Measurements from ENCODE around the gene AP4M1. TPM values are rescaled to one million over a fixed set of nuclear protein-coding genes. Genes with fewer than 3 reads are reported as not detected.
A peak's percentile ranks its signal among the peaks of the same experiment; 100 is the strongest.

Gene AP4M1
- total RNA-seq: 10 to 100 TPM in 3 of 4 donors, 1 to 10 TPM in 1; 5.0 to 52.0 (median 33.6) TPM

- no peaks in the 10 kb centered on the region for H3K36me3 ChIP-seq
- H3K9me3 ChIP-seq: no peaks in the 10 kb centered on the region
- peak within 1 kb of the TSS; percentile 72 to 84 for H3K4me3 ChIP-seq
- DNase-seq: peak; percentile 98 to 99
- intact Hi-C loops (cut with DNase I; ENCODE audit: low total_unique reads): no loop called here
- peak; percentile 13 to 48 for TF ChIP-seq POLR2A (IDR thresholded peaks at IDR 0.05)
- peak in 1 of 4 experiments; percentile 31 for TF ChIP-seq CTCF (IDR thresholded peaks at IDR 0.05)
- no peaks in the 10 kb centered on the region for H3K27me3 ChIP-seq
- H3K27ac ChIP-seq: peak within 1 kb of the TSS; percentile 92 to 96
- peaks cover 0 to 17% of the 10 kb centered on the region in 2 donors for H3K4me1 ChIP-seq
These were observed at the start of gene AP4M1, which contains the start of gene MCM7 for GRCh38 chr7:100101016-100101862. TSS of gene AP4M1 (plus strand) at chr7:100101643. CDS start at chr7:100101715, 72 bp downstream. TSS of gene MCM7 (minus strand) at chr7:100101397. CDS start at chr7:100101294, 103 bp downstream.

- no peaks in the 10 kb centered on the region for H3K4me1 ChIP-seq
- H3K27ac ChIP-seq: no peak overlapping the region
- no peaks in the 10 kb centered on the region for H3K27me3 ChIP-seq
- intact Hi-C loops (cut with DNase I; ENCODE audit: low total_unique reads): no loop called here
- no peaks in the 10 kb centered on the region for H3K36me3 ChIP-seq
- DNase-seq: no peak
- no peak overlapping the region for H3K4me3 ChIP-seq
- TF ChIP-seq CTCF (IDR thresholded peaks at IDR 0.05) (peak in 3 of 4 experiments; percentile 19 to 48 (median 30)), POLR2A (IDR thresholded peaks at IDR 0.05) (no peak)
- H3K9me3 ChIP-seq: no peaks in the 10 kb centered on the region
These were observed 48.2 kb upstream of the AP4M1 start for GRCh38 chr7:100053215-100053614.

- Histone ChIP-seq H3K4me1 (no peaks in the 10 kb centered on the region), H3K27me3 (no peaks in the 10 kb centered on the region), H3K36me3 (no peaks in the 10 kb centered on the region), H3K27ac (no peak overlapping the region), H3K9me3 (no peaks in the 10 kb centered on the region), H3K4me3 (no peak overlapping the region)
- intact Hi-C loops (cut with DNase I; ENCODE audit: low total_unique reads): no loop called here
- no peak for DNase-seq
- no peak for TF ChIP-seq POLR2A (IDR thresholded peaks at IDR 0.05)
These were observed 44.4 kb upstream of the AP4M1 start for GRCh38 chr7:100057006-100057405.

- no peaks in the 10 kb centered on the region for H3K9me3 ChIP-seq
- no peaks in the 10 kb centered on the region for H3K4me1 ChIP-seq
- H3K4me3 ChIP-seq: no peak overlapping the region
- no peaks in the 10 kb centered on the region for H3K27me3 ChIP-seq
- no peak for TF ChIP-seq CTCF (IDR thresholded peaks at IDR 0.05)
- TF ChIP-seq POLR2A (IDR thresholded peaks at IDR 0.05): no peak
- H3K27ac ChIP-seq: no peak overlapping the region
- intact Hi-C loops (cut with DNase I; ENCODE audit: low total_unique reads): no loop called here
- DNase-seq: no peak
- no peaks in the 10 kb centered on the region for H3K36me3 ChIP-seq
These were observed 42.1 kb upstream of the AP4M1 start for GRCh38 chr7:100059251-100059739.

GRCh38 chr7:100061518-100062193 is 39.8 kb upstream of the AP4M1 start:
- Histone ChIP-seq H3K4me1 (peaks cover 0 to 3% of the 10 kb centered on the region in 2 donors), H3K9me3 (no peaks in the 10 kb centered on the region), H3K27me3 (no peaks in the 10 kb centered on the region), H3K4me3 (no peak overlapping the region), H3K27ac (no peak overlapping the region), H3K36me3 (no peaks in the 10 kb centered on the region)
- no peak for TF ChIP-seq POLR2A (IDR thresholded peaks at IDR 0.05)
- TF ChIP-seq CTCF (IDR thresholded peaks at IDR 0.05): no peak
- intact Hi-C loops (cut with DNase I; ENCODE audit: low total_unique reads): no loop called here
- no peak for DNase-seq

Data from uterus (tissue), 4 donors.